ENCODE measurements around the gene SYNJ1.

GRCh38 chr21:32719085-32719484, 8.7 kb downstream of the SYNJ1 start:
- no peak for TF ChIP-seq CTCF (IDR thresholded peaks at IDR 0.05; ENCODE audit: low read depth, low read length, poor library complexity, severe bottlenecking)
- TF ChIP-seq EZH2phosphoT487 (IDR thresholded peaks at IDR 0.05; ENCODE audit: borderline replicate concordance, low read length): no peak
